ENCODE data around the gene ABCC1. TPM values are rescaled to one million over a fixed set of nuclear protein-coding genes. Genes with fewer than 3 reads are reported as not detected.

The ABCC1 gene
- total RNA-seq, 2 donors from 2014 or later: 33.4 to 87.7 TPM

DNA sequence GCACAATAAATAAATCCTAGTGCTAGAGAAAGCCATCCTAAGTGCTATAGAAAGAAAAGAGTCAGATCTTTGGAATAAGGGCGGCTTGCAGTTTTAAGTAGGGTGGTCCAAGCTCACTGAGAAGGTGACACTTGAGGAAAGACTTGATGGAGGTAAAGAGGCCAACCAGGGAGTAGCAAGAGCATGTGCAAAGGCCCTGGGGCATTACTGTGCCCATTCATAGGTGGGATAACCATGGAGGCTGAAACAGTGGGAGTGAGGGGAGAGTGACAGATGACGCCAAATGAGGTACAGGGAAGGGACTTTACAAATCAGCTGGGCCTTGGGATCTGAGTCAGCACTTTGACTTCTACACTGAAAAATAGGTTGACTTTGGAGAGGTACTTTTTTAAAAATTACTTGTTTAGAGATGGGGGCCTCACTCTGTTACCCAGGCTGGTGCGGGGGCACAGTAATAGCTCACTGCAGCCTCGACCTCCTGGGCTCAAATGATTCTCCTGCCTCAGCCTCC, 115.5 kb downstream of the ABCC1 start:
- Histone ChIP-seq H3K4me3 (no peak overlapping the region), H3K4me1 (replicated peaks) (no peaks in the 10 kb centered on the region), H3K27me3 (replicated peaks; ENCODE audit: insufficient read depth) (no peaks in the 10 kb centered on the region), H3K36me3 (no peaks in the 10 kb centered on the region), H3K9me3 (no peaks in the 10 kb centered on the region), H3K27ac (no peak overlapping the region)
- TF ChIP-seq, protein P1, sequence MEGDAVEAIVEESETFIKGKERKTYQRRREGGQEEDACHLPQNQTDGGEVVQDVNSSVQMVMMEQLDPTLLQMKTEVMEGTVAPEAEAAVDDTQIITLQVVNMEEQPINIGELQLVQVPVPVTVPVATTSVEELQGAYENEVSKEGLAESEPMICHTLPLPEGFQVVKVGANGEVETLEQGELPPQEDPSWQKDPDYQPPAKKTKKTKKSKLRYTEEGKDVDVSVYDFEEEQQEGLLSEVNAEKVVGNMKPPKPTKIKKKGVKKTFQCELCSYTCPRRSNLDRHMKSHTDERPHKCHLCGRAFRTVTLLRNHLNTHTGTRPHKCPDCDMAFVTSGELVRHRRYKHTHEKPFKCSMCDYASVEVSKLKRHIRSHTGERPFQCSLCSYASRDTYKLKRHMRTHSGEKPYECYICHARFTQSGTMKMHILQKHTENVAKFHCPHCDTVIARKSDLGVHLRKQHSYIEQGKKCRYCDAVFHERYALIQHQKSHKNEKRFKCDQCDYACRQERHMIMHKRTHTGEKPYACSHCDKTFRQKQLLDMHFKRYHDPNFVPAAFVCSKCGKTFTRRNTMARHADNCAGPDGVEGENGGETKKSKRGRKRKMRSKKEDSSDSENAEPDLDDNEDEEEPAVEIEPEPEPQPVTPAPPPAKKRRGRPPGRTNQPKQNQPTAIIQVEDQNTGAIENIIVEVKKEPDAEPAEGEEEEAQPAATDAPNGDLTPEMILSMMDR (IDR thresholded peaks at IDR 0.05): no peak
- TF ChIP-seq POLR2AphosphoS5 (IDR thresholded peaks at IDR 0.05) (no peak), POLR2A (IDR thresholded peaks at IDR 0.05) (no peak)
- intact Hi-C loops (cut with DNase I): loop anchor here (10.0 kb wide), 1 partner anchor 110 kb away; no protein-coding TSS in a partner anchor
- DNase-seq (ENCODE audit: low spot score): no peak
- WGBS: 93% methylated on average over 4 of the region's 4 CpGs

DNA sequence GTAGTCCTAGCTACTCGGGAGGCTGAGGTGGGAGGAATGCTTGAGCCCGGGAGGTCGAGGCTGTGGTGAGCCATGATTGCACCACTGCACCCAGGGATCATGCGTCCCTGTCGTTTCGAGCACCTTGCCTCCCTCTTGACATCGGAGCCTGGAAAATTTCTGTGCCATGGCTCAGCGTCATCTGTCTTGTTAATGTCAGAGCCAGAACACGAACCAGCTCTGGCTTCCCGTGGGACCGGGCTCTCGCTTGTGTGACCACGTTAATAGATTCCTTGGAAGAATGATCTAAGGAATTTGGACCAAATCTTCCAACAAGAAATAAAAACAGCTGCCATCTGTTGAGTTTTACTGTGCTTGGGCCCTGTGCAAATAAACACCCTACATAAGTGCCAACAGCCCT, 117.7 kb downstream of the ABCC1 start:
- intact Hi-C loops (cut with DNase I): loop anchor here (10.0 kb wide), 1 partner anchor 112 kb away; no protein-coding TSS in a partner anchor
- no peak for DNase-seq (ENCODE audit: low spot score)
- no peaks in the 10 kb centered on the region for H3K27me3 ChIP-seq (replicated peaks; ENCODE audit: insufficient read depth)
- peak overlapping the region; percentile 17 to 54 for H3K27ac ChIP-seq
- H3K4me3 ChIP-seq: no peak overlapping the region
- no peaks in the 10 kb centered on the region for H3K9me3 ChIP-seq
- 30% methylated on average over 13 of the region's 13 CpGs for WGBS
- no peaks in the 10 kb centered on the region for H3K4me1 ChIP-seq (replicated peaks)
- H3K36me3 ChIP-seq: no peaks in the 10 kb centered on the region
- peak; percentile 47 for TF ChIP-seq POLR2AphosphoS5 (IDR thresholded peaks at IDR 0.05)
- TF ChIP-seq, protein P1 (IDR thresholded peaks at IDR 0.05): no peak

DNA sequence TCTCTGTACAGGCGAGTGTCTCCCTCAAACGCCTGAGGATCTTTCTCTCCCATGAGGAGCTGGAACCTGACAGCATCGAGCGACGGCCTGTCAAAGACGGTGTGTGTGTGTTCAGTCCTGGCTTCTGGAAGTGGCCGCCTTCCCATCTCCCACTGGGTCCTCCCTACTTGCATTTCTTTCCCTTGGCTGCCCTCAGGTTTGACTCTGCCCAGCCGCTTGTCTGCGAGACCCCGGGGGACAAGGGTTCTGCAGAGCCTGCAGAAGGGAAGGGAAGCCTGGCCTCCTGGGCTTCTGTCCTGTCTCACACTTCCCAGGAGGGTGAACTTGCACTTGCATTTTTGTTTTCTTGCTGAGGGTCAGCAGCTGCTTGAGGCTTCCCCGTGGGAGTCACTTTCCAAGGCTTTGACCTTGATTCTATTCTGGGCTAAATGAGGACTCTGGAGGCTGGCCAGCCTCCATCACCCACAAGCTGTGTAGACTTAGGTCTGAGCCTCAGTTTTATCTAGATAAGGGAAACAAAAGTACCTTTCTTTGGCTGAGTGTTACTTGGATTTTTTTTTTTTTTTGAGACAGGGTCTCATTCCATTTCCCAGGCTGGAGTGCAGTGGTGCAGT, 122.3 kb downstream of the ABCC1 start:
- H3K27ac ChIP-seq: peak overlapping the region; percentile 10 to 43
- 31% methylated on average over 11 of the region's 11 CpGs for WGBS
- no peaks in the 10 kb centered on the region for H3K9me3 ChIP-seq
- no peak for DNase-seq (ENCODE audit: low spot score)
- no peaks in the 10 kb centered on the region for H3K4me1 ChIP-seq (replicated peaks)
- TF ChIP-seq, protein P1 (IDR thresholded peaks at IDR 0.05): no peak
- no peaks in the 10 kb centered on the region for H3K27me3 ChIP-seq (replicated peaks; ENCODE audit: insufficient read depth)
- intact Hi-C loops (cut with DNase I): no loop called here
- H3K4me3 ChIP-seq: no peak overlapping the region
- H3K36me3 ChIP-seq: peaks cover 0 to under 1% of the 10 kb centered on the region in 2 donors

DNA sequence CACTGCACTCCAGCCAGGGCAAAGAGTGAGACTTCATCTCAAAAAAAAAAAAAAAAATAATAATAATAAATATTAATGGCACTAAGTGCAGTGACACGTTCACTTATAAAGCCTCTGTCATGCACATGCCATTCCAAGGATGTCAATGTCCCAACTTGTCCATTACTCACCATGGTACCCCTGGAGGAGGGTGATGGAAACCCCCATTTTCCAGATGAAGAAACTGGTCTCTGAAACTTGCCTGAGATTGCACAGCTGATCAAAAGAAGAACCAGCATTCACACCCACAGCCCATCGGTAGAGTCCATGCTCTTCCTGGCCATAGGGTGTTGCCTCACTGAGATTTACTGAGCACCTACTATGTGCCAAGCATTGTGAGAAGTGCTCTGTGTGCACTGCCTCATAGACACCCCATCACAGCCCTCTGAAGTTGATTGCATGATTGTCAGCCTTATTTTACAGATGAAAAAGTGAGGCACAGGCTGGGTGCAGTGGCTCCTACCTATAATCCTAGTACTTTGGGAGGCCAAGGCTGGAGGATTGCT, 123.7 kb downstream of the ABCC1 start:
- H3K4me3 ChIP-seq: no peak overlapping the region
- H3K27ac ChIP-seq: peak overlapping the region in 1 of 2 donors; percentile 43
- 86% methylated on average over 2 of the region's 2 CpGs for WGBS
- no peak for DNase-seq (ENCODE audit: low spot score)
- no peaks in the 10 kb centered on the region for H3K4me1 ChIP-seq (replicated peaks)
- H3K27me3 ChIP-seq (replicated peaks; ENCODE audit: insufficient read depth): no peaks in the 10 kb centered on the region
- peaks cover 0 to 5% of the 10 kb centered on the region in 2 donors for H3K36me3 ChIP-seq
- no peaks in the 10 kb centered on the region for H3K9me3 ChIP-seq
- TF ChIP-seq POLR2AphosphoS5 (IDR thresholded peaks at IDR 0.05) (no peak), POLR2A (IDR thresholded peaks at IDR 0.05) (no peak)
- TF ChIP-seq, protein P1 (IDR thresholded peaks at IDR 0.05): no peak
- intact Hi-C loops (cut with DNase I): no loop called here
